ENCODE measurements around the gene KDM5B. TPM values are rescaled to one million over a fixed set of nuclear protein-coding genes. Genes with fewer than 3 reads are reported as not detected.

The KDM5B gene
- total and polyA plus RNA-seq, 4 experiments from 2014 or later, result 6.5 to 64.6 (median 39.4) TPM

- H3K36me3 ChIP-seq (ENCODE audit: insufficient read depth, low read length), result no peaks in the 10 kb centered on the region
- no peak overlapping the region for H3K4me3 Mint-ChIP-seq
- H3K4me3 ChIP-seq (ENCODE audit: low read length in 2 of 2), result no peak overlapping the region
- CTCF ChIA-PET (ENCODE audit: partially characterized antibody), result interaction anchor here (1.7 kb wide), 1 partner anchor 21 kb away, joined by 4 read pairs; no protein-coding TSS in a partner anchor
- peaks cover 0 to 8% (median 0%) of the 10 kb centered on the region in 8 donors for H3K9me3 Mint-ChIP-seq
- no peaks in the 10 kb centered on the region for H3K9me3 ChIP-seq (ENCODE audit: control insufficient read depth in 1 of 2, low read length in 2 of 2)
- no peak overlapping the region for H3K27ac Mint-ChIP-seq
- H3K4me1 ChIP-seq (ENCODE audit: insufficient read depth, low read length), result no peaks in the 10 kb centered on the region
- no peaks in the 10 kb centered on the region for H3K36me3 Mint-ChIP-seq
- no peak for DNase-seq
- peaks cover 0 to 6% (median 3%) of the 10 kb centered on the region in 4 donors for H3K4me1 Mint-ChIP-seq
- POLR2A ChIA-PET (ENCODE audit: partially characterized antibody), result no interaction called here
- peaks cover 27 to 48% of the 10 kb centered on the region in 2 donors for H3K27me3 Mint-ChIP-seq
- intact Hi-C loops (cut with micrococcal nuclease), result no loop called here
- peaks cover 6% of the 10 kb centered on the region for H3K27me3 ChIP-seq (ENCODE audit: insufficient read depth, low read length)
- no peak overlapping the region for H3K27ac ChIP-seq (ENCODE audit: low read depth, low read length)
These were observed 109.9 kb downstream of the KDM5B start for GRCh38 chr1:202698276-202698675.

- no peak overlapping the region for H3K4me3 Mint-ChIP-seq
- peaks cover 6% of the 10 kb centered on the region for H3K27me3 ChIP-seq (ENCODE audit: insufficient read depth, low read length)
- H3K27me3 Mint-ChIP-seq, result peaks cover 25 to 47% of the 10 kb centered on the region in 2 donors
- no peak overlapping the region for H3K27ac Mint-ChIP-seq
- H3K4me1 ChIP-seq (ENCODE audit: insufficient read depth, low read length), result no peaks in the 10 kb centered on the region
- peaks cover 0 to 2% of the 10 kb centered on the region in 2 donors for H3K36me3 Mint-ChIP-seq
- intact Hi-C loops (cut with micrococcal nuclease), result no loop called here
- no peak overlapping the region for H3K27ac ChIP-seq (ENCODE audit: low read depth, low read length)
- CTCF ChIA-PET (ENCODE audit: partially characterized antibody), result interaction anchor here (1.7 kb wide), 1 partner anchor 22 kb away, joined by 4 read pairs; no protein-coding TSS in a partner anchor
- no peaks in the 10 kb centered on the region for H3K36me3 ChIP-seq (ENCODE audit: insufficient read depth, low read length)
- no peak for DNase-seq
- H3K4me3 ChIP-seq (ENCODE audit: low read length in 2 of 2), result no peak overlapping the region
- peaks cover 0 to 6% (median 3%) of the 10 kb centered on the region in 4 donors for H3K4me1 Mint-ChIP-seq
- no peaks in the 10 kb centered on the region for H3K9me3 ChIP-seq (ENCODE audit: control insufficient read depth in 1 of 2, low read length in 2 of 2)
- peaks cover 0 to 10% (median 3%) of the 10 kb centered on the region in 8 donors for H3K9me3 Mint-ChIP-seq
- POLR2A ChIA-PET (ENCODE audit: partially characterized antibody), result no interaction called here
These were observed 111.2 kb downstream of the KDM5B start for GRCh38 chr1:202697038-202697437.

- Mint-ChIP-seq H3K9me3 (peaks cover 0 to 13% (median 3%) of the 10 kb centered on the region in 8 donors), H3K36me3 (peaks cover 0 to 2% of the 10 kb centered on the region in 2 donors)
- CTCF ChIA-PET (ENCODE audit: partially characterized antibody), result no interaction called here
These were observed 113.9 kb downstream of the KDM5B start for GRCh38 chr1:202694314-202694713.

GRCh38 chr1:202692959-202693555 is 115.2 kb downstream of the KDM5B start:
- no peaks in the 10 kb centered on the region for H3K4me1 ChIP-seq (ENCODE audit: insufficient read depth, low read length)
- peak; percentile 51 to 60 (median 54) for DNase-seq
- H3K9me3 ChIP-seq (ENCODE audit: control insufficient read depth in 1 of 2, low read length in 2 of 2), result no peaks in the 10 kb centered on the region
- ChIA-PET POLR2A (ENCODE audit: partially characterized antibody) (no interaction called here), CTCF (ENCODE audit: partially characterized antibody) (interaction anchor here (0.6 kb wide), 2 partner anchors 852 to 1036 kb away, joined by 3 read pairs; no protein-coding TSS in a partner anchor)
- Mint-ChIP-seq H3K27me3 (peaks cover 25 to 67% of the 10 kb centered on the region in 2 donors), H3K9me3 (peaks cover 0 to 13% (median 3%) of the 10 kb centered on the region in 8 donors), H3K36me3 (peaks cover 0 to 2% of the 10 kb centered on the region in 2 donors), H3K4me1 (peaks cover 0 to under 1% (median under 1%) of the 10 kb centered on the region in 4 donors), H3K27ac (peak overlapping the region in 1 of 7 donors; percentile 48), H3K4me3 (no peak overlapping the region)
- no peak overlapping the region for H3K4me3 ChIP-seq (ENCODE audit: low read length in 2 of 2)
- H3K27ac ChIP-seq (ENCODE audit: low read depth, low read length), result no peak overlapping the region
- peaks cover 10% of the 10 kb centered on the region for H3K27me3 ChIP-seq (ENCODE audit: insufficient read depth, low read length)
- H3K36me3 ChIP-seq (ENCODE audit: insufficient read depth, low read length), result no peaks in the 10 kb centered on the region
- intact Hi-C loops (cut with micrococcal nuclease), result no loop called here

More at GRCh38 chr1:202694314-202694713, 113.9 kb downstream of the KDM5B start:
- Mint-ChIP-seq H3K27me3 (peaks cover 25 to 62% of the 10 kb centered on the region in 2 donors), H3K27ac (no peak overlapping the region), H3K4me1 (peaks cover 0 to 6% (median 3%) of the 10 kb centered on the region in 4 donors), H3K4me3 (no peak overlapping the region)
- no peak overlapping the region for H3K27ac ChIP-seq (ENCODE audit: low read depth, low read length)
- peaks cover 6% of the 10 kb centered on the region for H3K27me3 ChIP-seq (ENCODE audit: insufficient read depth, low read length)
- no peak for DNase-seq
- H3K36me3 ChIP-seq (ENCODE audit: insufficient read depth, low read length), result no peaks in the 10 kb centered on the region
- POLR2A ChIA-PET (ENCODE audit: partially characterized antibody), result no interaction called here
- H3K9me3 ChIP-seq (ENCODE audit: control insufficient read depth in 1 of 2, low read length in 2 of 2), result no peaks in the 10 kb centered on the region
- intact Hi-C loops (cut with micrococcal nuclease), result no loop called here
- no peaks in the 10 kb centered on the region for H3K4me1 ChIP-seq (ENCODE audit: insufficient read depth, low read length)
- H3K4me3 ChIP-seq (ENCODE audit: low read length in 2 of 2), result no peak overlapping the region

GRCh38 chr1:202691816-202692215 is 116.4 kb downstream of the KDM5B start:
- H3K27me3 ChIP-seq (ENCODE audit: insufficient read depth, low read length), result peaks cover 7% of the 10 kb centered on the region
- ChIA-PET CTCF (ENCODE audit: partially characterized antibody) (interaction anchor here (1.6 kb wide), 1 partner anchor 9 kb away, joined by 5 read pairs; no protein-coding TSS in a partner anchor), POLR2A (ENCODE audit: partially characterized antibody) (no interaction called here)

GRCh38 chr1:202689493-202690342 is 118.5 kb downstream of the KDM5B start:
- intact Hi-C loops (cut with micrococcal nuclease), result no loop called here
- CTCF ChIA-PET (ENCODE audit: partially characterized antibody), result no interaction called here
- Histone ChIP-seq H3K27me3 (ENCODE audit: insufficient read depth, low read length) (peaks cover 4% of the 10 kb centered on the region), H3K27ac (ENCODE audit: low read depth, low read length) (no peak overlapping the region), H3K4me1 (ENCODE audit: insufficient read depth, low read length) (no peaks in the 10 kb centered on the region), H3K9me3 (ENCODE audit: control insufficient read depth in 1 of 2, low read length in 2 of 2) (no peaks in the 10 kb centered on the region), H3K36me3 (ENCODE audit: insufficient read depth, low read length) (no peaks in the 10 kb centered on the region), H3K4me3 (ENCODE audit: low read length in 2 of 2) (no peak overlapping the region)
- peaks cover 0 to 12% (median 3%) of the 10 kb centered on the region in 8 donors for H3K9me3 Mint-ChIP-seq
- peaks cover 9 to 50% of the 10 kb centered on the region in 2 donors for H3K27me3 Mint-ChIP-seq
- H3K4me1 Mint-ChIP-seq, result no peaks in the 10 kb centered on the region
- no peak overlapping the region for H3K27ac Mint-ChIP-seq
- no peak overlapping the region for H3K4me3 Mint-ChIP-seq
- POLR2A ChIA-PET (ENCODE audit: partially characterized antibody), result no interaction called here
- DNase-seq, result no peak
- peaks cover 0 to 2% of the 10 kb centered on the region in 2 donors for H3K36me3 Mint-ChIP-seq

More at GRCh38 chr1:202691816-202692215, 116.4 kb downstream of the KDM5B start:
- H3K4me1 Mint-ChIP-seq, result no peaks in the 10 kb centered on the region
- Histone ChIP-seq H3K4me3 (ENCODE audit: low read length in 2 of 2) (no peak overlapping the region), H3K4me1 (ENCODE audit: insufficient read depth, low read length) (no peaks in the 10 kb centered on the region), H3K36me3 (ENCODE audit: insufficient read depth, low read length) (no peaks in the 10 kb centered on the region), H3K27ac (ENCODE audit: low read depth, low read length) (no peak overlapping the region), H3K9me3 (ENCODE audit: control insufficient read depth in 1 of 2, low read length in 2 of 2) (no peaks in the 10 kb centered on the region)
- H3K4me3 Mint-ChIP-seq, result no peak overlapping the region
- no peak for DNase-seq
- H3K27me3 Mint-ChIP-seq, result peaks cover 21 to 62% of the 10 kb centered on the region in 2 donors
- H3K9me3 Mint-ChIP-seq, result peaks cover 0 to 13% (median 3%) of the 10 kb centered on the region in 8 donors
- no peak overlapping the region for H3K27ac Mint-ChIP-seq
- peaks cover 0 to 2% of the 10 kb centered on the region in 2 donors for H3K36me3 Mint-ChIP-seq
- intact Hi-C loops (cut with micrococcal nuclease), result no loop called here

- intact Hi-C loops (cut with micrococcal nuclease), result no loop called here
- no peaks in the 10 kb centered on the region for H3K36me3 ChIP-seq (ENCODE audit: insufficient read depth, low read length)
- no peak overlapping the region for H3K27ac ChIP-seq (ENCODE audit: low read depth, low read length)
- POLR2A ChIA-PET (ENCODE audit: partially characterized antibody), result no interaction called here
- no peak for DNase-seq
- Mint-ChIP-seq H3K4me3 (no peak overlapping the region), H3K9me3 (peaks cover 0 to 8% (median 3%) of the 10 kb centered on the region in 8 donors), H3K27ac (no peak overlapping the region), H3K27me3 (peaks cover 9 to 44% of the 10 kb centered on the region in 2 donors), H3K36me3 (peaks cover 0 to 2% of the 10 kb centered on the region in 2 donors), H3K4me1 (no peaks in the 10 kb centered on the region)
- H3K9me3 ChIP-seq (ENCODE audit: control insufficient read depth in 1 of 2, low read length in 2 of 2), result no peaks in the 10 kb centered on the region
- H3K27me3 ChIP-seq (ENCODE audit: insufficient read depth, low read length), result peaks cover 4% of the 10 kb centered on the region
- CTCF ChIA-PET (ENCODE audit: partially characterized antibody), result interaction anchor here (1.2 kb wide), 1 partner anchor 10 kb away, joined by 3 read pairs; no protein-coding TSS in a partner anchor
- H3K4me1 ChIP-seq (ENCODE audit: insufficient read depth, low read length), result no peaks in the 10 kb centered on the region
- no peak overlapping the region for H3K4me3 ChIP-seq (ENCODE audit: low read length in 2 of 2)
These were observed 119.1 kb downstream of the KDM5B start for GRCh38 chr1:202689082-202689481.
